Neural progenitor cell (in vitro differentiated cells): ENCODE results near the gene SDC4. TPM values are rescaled to one million over a fixed set of nuclear protein-coding genes. Genes with fewer than 3 reads are reported as not detected.

Experiments used
- DNase-seq: peaks from one replicate; pipeline ENCODE4 v3.0.0-alpha.2; 2016; ENCODE audit warnings: low spot score
- H2AFZ ChIP-seq: fragments of 200-600 bp; sonication (generic); replicated peaks from 2 replicates; pipeline ENCODE4 v1.6.1; 2016; ENCODE audit warnings: antibody characterized with exemption
- H3F3A ChIP-seq: fragments of 200-600 bp; sonication (generic); 2 replicates; pipeline ENCODE4 v1.6.1; 2016; ENCODE audit warnings: antibody characterized with exemption, low read depth
- H3K27ac ChIP-seq: fragments of 200-600 bp; sonication (generic); 2 replicates; pipeline ENCODE4 v1.5.1; 2016; ENCODE audit warnings: mild to moderate bottlenecking
- H3K27me3 ChIP-seq: fragments of 200-600 bp; sonication (generic); 2 replicates; pipeline ENCODE4 v1.6.1; 2016; ENCODE audit warnings: mild to moderate bottlenecking, moderate library complexity
- H3K36me3 ChIP-seq: fragments of 200-600 bp; sonication (generic); 2 replicates; pipeline ENCODE4 v1.5.1; 2016
- H3K4me1 ChIP-seq: fragments of 200-600 bp; sonication (generic); 2 replicates; pipeline ENCODE4 v1.6.1; 2016; ENCODE audit warnings: mixed run types
- H3K4me2 ChIP-seq: fragments of 200-600 bp; sonication (generic); 2 replicates; pipeline ENCODE4 v1.6.1; 2016
- H3K4me3 ChIP-seq: fragments of 200-600 bp; sonication (generic); 2 replicates; pipeline ENCODE4 v1.5.1; 2016
- H3K79me2 ChIP-seq: fragments of 200-600 bp; sonication (generic); 2 replicates; pipeline ENCODE4 v1.6.1; 2016; ENCODE audit warnings: low read depth
- H3K9ac ChIP-seq: fragments of 200-600 bp; sonication (generic); 2 replicates; pipeline ENCODE4 v1.6.1; 2016
- H3K9me3 ChIP-seq: fragments of 200-600 bp; sonication (generic); 2 replicates; pipeline ENCODE4 v1.5.1; 2016; ENCODE audit warnings: low read depth
- H4K20me1 ChIP-seq: fragments of 200-600 bp; sonication (generic); 2 replicates; pipeline ENCODE4 v1.6.1; 2016; ENCODE audit warnings: low read depth
- H3K27ac Mint-ChIP-seq: 3 replicates; pipeline ENCODE4 v1.8.0; 2021; ENCODE audit warnings: mixed read lengths
- H3K27me3 Mint-ChIP-seq: 2 replicates; pipeline ENCODE4 v1.8.0; 2022; ENCODE audit warnings: low read depth, mild to moderate bottlenecking, inconsistent platforms, moderate library complexity, mixed read lengths; ENCODE audit not compliant: insufficient read depth
- H3K36me3 Mint-ChIP-seq: 3 replicates; pipeline ENCODE4 v1.8.0; 2021; ENCODE audit warnings: mixed read lengths
- H3K4me1 Mint-ChIP-seq: 3 replicates; pipeline ENCODE4 v1.8.0; 2021; ENCODE audit warnings: mixed read lengths
- H3K4me3 Mint-ChIP-seq: 3 replicates; pipeline ENCODE4 v1.8.0; 2021; ENCODE audit warnings: mild to moderate bottlenecking, moderate library complexity, mixed read lengths
- H3K9me3 Mint-ChIP-seq: 3 replicates; pipeline ENCODE4 v1.8.0; 2020; ENCODE audit warnings: mixed read lengths
- CTCF ChIP-seq: fragments of 200-600 bp; sonication (generic); IDR thresholded peaks from 2 replicates; pipeline ENCODE4 v1.5.1; 2017; ENCODE audit warnings: antibody characterized with exemption, mild to moderate bottlenecking
- EZH2 ChIP-seq: fragments of 200-600 bp; sonication (generic); IDR thresholded peaks from 2 replicates; pipeline ENCODE4 v1.6.1; 2017; ENCODE audit warnings: antibody characterized with exemption, mild to moderate bottlenecking, moderate library complexity
- EZH2phosphoT487 ChIP-seq: fragments of 200-600 bp; sonication (generic); IDR thresholded peaks from 2 replicates; pipeline ENCODE4 v1.6.1; 2017; ENCODE audit warnings: antibody characterized with exemption
- total RNA-seq: library from RNA; depleted of rRNA; stranded (reverse); fragments of >200 nt; gene quantifications from 2 replicates; pipeline ENCODE4 v1.2.3, GENCODE V29; 2015; ENCODE audit warnings: low replicate concordance

Gene SDC4
- total RNA-seq, 1 donor from 2014 or later, result 19.3 TPM

GRCh38 chr20:45362804-45363610 is 14.8 kb upstream of the SDC4 start, which contains the start of gene SYS1:
Gene SYS1 (plus strand): TSS chr20:45363156. CDS start chr20:45363532, 376 bp downstream.
- peak within 1 kb of the TSS; percentile 95 for H3K4me3 Mint-ChIP-seq
- H3K9me3 ChIP-seq, result no peaks in the 10 kb centered on the region
- peaks cover 19% of the 10 kb centered on the region for H3K4me1 ChIP-seq
- peaks cover 15% of the 10 kb centered on the region for H4K20me1 ChIP-seq
- H3K27me3 Mint-ChIP-seq, result peaks cover 2% of the 10 kb centered on the region
- peak within 1 kb of the TSS; percentile 99 for H3K27ac Mint-ChIP-seq
- peak within 1 kb of the TSS; percentile 79 for H3K4me3 ChIP-seq
- peak; percentile 98 for DNase-seq
- peaks cover 28% of the 10 kb centered on the region for H3K4me1 Mint-ChIP-seq
- H3K27me3 ChIP-seq, result no peaks in the 10 kb centered on the region
- H3K9me3 Mint-ChIP-seq, result no peaks in the 10 kb centered on the region
- peak within 1 kb of the TSS; percentile 71 for H3K9ac ChIP-seq
- TF ChIP-seq EZH2 (no peak), CTCF (peak; percentile 87)
- H3K36me3 ChIP-seq, result no peaks in the 10 kb centered on the region
- H3K4me2 ChIP-seq, result peak within 1 kb of the TSS; percentile 97
- H3F3A ChIP-seq, result peaks cover 5% of the 10 kb centered on the region
- H2AFZ ChIP-seq, result peak within 1 kb of the TSS; percentile 94
- peak within 1 kb of the TSS; percentile 70 for H3K27ac ChIP-seq
- H3K79me2 ChIP-seq, result peaks cover 22% of the 10 kb centered on the region
- peaks cover 8% of the 10 kb centered on the region for H3K36me3 Mint-ChIP-seq

GRCh38 chr20:45361793-45362192 is 13.6 kb upstream of the SDC4 start:
- H3K27ac ChIP-seq, result no peak overlapping the region
- peaks cover 22% of the 10 kb centered on the region for H3K79me2 ChIP-seq
- no peak for DNase-seq
- H3K27me3 Mint-ChIP-seq, result peaks cover 5% of the 10 kb centered on the region
- H3K4me3 ChIP-seq, result no peak overlapping the region
- TF ChIP-seq EZH2phosphoT487 (no peak), EZH2 (no peak), CTCF (no peak)
- no peak overlapping the region for H3K4me2 ChIP-seq
- H3K4me1 Mint-ChIP-seq, result peaks cover 28% of the 10 kb centered on the region
- H3K36me3 Mint-ChIP-seq, result peaks cover 5% of the 10 kb centered on the region
- H3K9me3 ChIP-seq, result no peaks in the 10 kb centered on the region
- peaks cover 15% of the 10 kb centered on the region for H4K20me1 ChIP-seq
- H3K9ac ChIP-seq, result no peak overlapping the region
- no peaks in the 10 kb centered on the region for H3K9me3 Mint-ChIP-seq
- H2AFZ ChIP-seq, result no peak overlapping the region
- no peaks in the 10 kb centered on the region for H3K36me3 ChIP-seq
- no peak overlapping the region for H3K4me3 Mint-ChIP-seq
- no peak overlapping the region for H3K27ac Mint-ChIP-seq
- no peaks in the 10 kb centered on the region for H3K27me3 ChIP-seq
- H3K4me1 ChIP-seq, result peaks cover 20% of the 10 kb centered on the region
- H3F3A ChIP-seq, result peaks cover 5% of the 10 kb centered on the region

- Mint-ChIP-seq H3K36me3 (no peaks in the 10 kb centered on the region), H3K27me3 (peaks cover 5% of the 10 kb centered on the region), H3K27ac (no peak overlapping the region), H3K4me1 (peaks cover 17% of the 10 kb centered on the region), H3K9me3 (no peaks in the 10 kb centered on the region), H3K4me3 (no peak overlapping the region)
- H3F3A ChIP-seq, result no peaks in the 10 kb centered on the region
- peaks cover 4% of the 10 kb centered on the region for H4K20me1 ChIP-seq
- H2AFZ ChIP-seq, result no peak overlapping the region
- H3K79me2 ChIP-seq, result peaks cover 9% of the 10 kb centered on the region
- no peaks in the 10 kb centered on the region for H3K9me3 ChIP-seq
- H3K36me3 ChIP-seq, result no peaks in the 10 kb centered on the region
- H3K4me3 ChIP-seq, result no peak overlapping the region
- TF ChIP-seq EZH2 (no peak), EZH2phosphoT487 (no peak), CTCF (no peak)
- no peak overlapping the region for H3K4me2 ChIP-seq
- H3K9ac ChIP-seq, result no peak overlapping the region
- H3K4me1 ChIP-seq, result peaks cover 12% of the 10 kb centered on the region
- no peak overlapping the region for H3K27ac ChIP-seq
- DNase-seq, result peak; percentile 53
- H3K27me3 ChIP-seq, result no peaks in the 10 kb centered on the region
Measured at GRCh38 chr20:45359406-45360148, 11.4 kb upstream of the SDC4 start.
